Panc1 (cell line): Measurements from ENCODE around the gene STK25.

ENCODE experiments used
- POLR2AphosphoS5 ChIP-seq: IDR thresholded peaks from 2 replicates; pipeline ENCODE4 v1.6.1; 2012; ENCODE audit warnings: mild to moderate bottlenecking, low read depth, low read length, moderate library complexity
- TF ChIP-seq, protein P1 (sequence below): fragments of 450-650 bp; IDR thresholded peaks from 2 replicates; pipeline ENCODE4 v1.5.1; 2017; ENCODE audit warnings: mild to moderate bottlenecking
- TF ChIP-seq, protein P2 (sequence below), 2 experiments: IDR thresholded peaks; 2 replicates each; pipeline ENCODE4 v1.6.1; 2011 to 2012; ENCODE audit warnings: low read depth in 2 of 2, control low read depth in 1 of 2, low read length in 1 of 2, mild to moderate bottlenecking in 1 of 2, moderate library complexity in 1 of 2; ENCODE audit not compliant: insufficient read depth in 1 of 2

DNA sequence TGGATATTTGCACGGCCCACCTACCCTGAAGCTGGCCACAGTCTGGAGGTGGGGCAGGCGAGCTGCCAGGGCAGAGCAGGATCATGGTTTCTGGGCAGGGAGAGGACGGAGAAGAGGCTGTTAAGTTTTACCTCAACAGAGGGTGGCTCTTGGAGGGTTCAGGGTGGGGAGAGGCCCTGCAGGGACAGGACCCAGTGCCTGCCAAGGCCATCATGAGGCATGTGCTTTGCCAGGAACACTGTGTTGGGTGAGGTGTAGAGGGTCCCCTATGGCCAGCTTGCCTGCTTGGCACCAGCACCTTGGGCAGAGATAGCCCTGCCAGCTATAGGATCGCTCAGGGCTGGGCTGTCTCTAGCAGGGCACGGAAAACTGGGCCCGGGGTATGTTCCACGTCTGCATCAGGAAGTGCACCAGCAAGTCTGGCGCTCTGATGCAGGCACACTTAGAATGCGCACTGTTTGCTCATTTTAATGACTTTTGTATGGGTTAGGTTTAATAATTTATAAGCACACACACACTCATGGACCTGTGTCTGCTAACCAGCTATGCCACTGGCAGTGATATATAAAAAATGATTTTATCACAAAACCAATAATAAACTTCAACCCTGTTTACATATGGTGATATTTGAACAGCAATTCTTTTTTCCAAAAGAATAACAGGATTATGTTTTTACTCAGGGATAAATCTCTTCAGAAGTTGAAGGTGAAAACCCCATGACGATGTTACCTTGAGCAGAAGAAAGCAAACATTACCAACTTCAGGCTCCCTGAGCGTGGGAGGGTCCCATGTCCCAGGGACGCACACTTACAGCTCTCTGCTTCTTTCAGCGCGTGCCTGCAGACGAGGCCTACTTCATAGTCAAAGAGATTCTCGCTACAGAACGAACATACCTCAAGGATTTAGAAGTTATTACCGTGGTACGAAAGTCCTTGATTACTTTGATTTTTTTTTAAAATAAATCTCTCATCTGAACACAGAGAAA, 46.4 kb downstream of the STK25 start:
- TF ChIP-seq, protein P1, sequence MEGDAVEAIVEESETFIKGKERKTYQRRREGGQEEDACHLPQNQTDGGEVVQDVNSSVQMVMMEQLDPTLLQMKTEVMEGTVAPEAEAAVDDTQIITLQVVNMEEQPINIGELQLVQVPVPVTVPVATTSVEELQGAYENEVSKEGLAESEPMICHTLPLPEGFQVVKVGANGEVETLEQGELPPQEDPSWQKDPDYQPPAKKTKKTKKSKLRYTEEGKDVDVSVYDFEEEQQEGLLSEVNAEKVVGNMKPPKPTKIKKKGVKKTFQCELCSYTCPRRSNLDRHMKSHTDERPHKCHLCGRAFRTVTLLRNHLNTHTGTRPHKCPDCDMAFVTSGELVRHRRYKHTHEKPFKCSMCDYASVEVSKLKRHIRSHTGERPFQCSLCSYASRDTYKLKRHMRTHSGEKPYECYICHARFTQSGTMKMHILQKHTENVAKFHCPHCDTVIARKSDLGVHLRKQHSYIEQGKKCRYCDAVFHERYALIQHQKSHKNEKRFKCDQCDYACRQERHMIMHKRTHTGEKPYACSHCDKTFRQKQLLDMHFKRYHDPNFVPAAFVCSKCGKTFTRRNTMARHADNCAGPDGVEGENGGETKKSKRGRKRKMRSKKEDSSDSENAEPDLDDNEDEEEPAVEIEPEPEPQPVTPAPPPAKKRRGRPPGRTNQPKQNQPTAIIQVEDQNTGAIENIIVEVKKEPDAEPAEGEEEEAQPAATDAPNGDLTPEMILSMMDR = no peak
- TF ChIP-seq, protein P2, sequence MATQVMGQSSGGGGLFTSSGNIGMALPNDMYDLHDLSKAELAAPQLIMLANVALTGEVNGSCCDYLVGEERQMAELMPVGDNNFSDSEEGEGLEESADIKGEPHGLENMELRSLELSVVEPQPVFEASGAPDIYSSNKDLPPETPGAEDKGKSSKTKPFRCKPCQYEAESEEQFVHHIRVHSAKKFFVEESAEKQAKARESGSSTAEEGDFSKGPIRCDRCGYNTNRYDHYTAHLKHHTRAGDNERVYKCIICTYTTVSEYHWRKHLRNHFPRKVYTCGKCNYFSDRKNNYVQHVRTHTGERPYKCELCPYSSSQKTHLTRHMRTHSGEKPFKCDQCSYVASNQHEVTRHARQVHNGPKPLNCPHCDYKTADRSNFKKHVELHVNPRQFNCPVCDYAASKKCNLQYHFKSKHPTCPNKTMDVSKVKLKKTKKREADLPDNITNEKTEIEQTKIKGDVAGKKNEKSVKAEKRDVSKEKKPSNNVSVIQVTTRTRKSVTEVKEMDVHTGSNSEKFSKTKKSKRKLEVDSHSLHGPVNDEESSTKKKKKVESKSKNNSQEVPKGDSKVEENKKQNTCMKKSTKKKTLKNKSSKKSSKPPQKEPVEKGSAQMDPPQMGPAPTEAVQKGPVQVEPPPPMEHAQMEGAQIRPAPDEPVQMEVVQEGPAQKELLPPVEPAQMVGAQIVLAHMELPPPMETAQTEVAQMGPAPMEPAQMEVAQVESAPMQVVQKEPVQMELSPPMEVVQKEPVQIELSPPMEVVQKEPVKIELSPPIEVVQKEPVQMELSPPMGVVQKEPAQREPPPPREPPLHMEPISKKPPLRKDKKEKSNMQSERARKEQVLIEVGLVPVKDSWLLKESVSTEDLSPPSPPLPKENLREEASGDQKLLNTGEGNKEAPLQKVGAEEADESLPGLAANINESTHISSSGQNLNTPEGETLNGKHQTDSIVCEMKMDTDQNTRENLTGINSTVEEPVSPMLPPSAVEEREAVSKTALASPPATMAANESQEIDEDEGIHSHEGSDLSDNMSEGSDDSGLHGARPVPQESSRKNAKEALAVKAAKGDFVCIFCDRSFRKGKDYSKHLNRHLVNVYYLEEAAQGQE (IDR thresholded peaks at IDR 0.05; ENCODE audit: insufficient read depth in 1 of 2, low read depth in 2 of 2, low read length in 1 of 2) = no peak
- no peak for TF ChIP-seq POLR2AphosphoS5
